Astrocyte of the spinal cord (primary cell): ENCODE measurements around the gene DYNAP.

Experiments
- DNase-seq: peaks from one replicate; pipeline ENCODE4 v3.0.0; 2011; ENCODE audit warnings: low read depth, low spot score
- H3K4me3 ChIP-seq: 2 replicates; pipeline ENCODE4 v1.5.1; 2011; ENCODE audit warnings: low read depth, mild to moderate bottlenecking, low read length, moderate library complexity
- in situ Hi-C: cut with HindIII; loops from 2 replicates; pipeline ENCODE4 v1.10.0; 2017; ENCODE audit warnings: low sequenced_read_pairs
- TF ChIP-seq, protein P1 (sequence below): IDR thresholded peaks from 2 replicates; pipeline ENCODE4 v1.5.1; 2012; ENCODE audit warnings: low read depth, mild to moderate bottlenecking, low read length, inconsistent platforms

The DYNAP gene

DNA sequence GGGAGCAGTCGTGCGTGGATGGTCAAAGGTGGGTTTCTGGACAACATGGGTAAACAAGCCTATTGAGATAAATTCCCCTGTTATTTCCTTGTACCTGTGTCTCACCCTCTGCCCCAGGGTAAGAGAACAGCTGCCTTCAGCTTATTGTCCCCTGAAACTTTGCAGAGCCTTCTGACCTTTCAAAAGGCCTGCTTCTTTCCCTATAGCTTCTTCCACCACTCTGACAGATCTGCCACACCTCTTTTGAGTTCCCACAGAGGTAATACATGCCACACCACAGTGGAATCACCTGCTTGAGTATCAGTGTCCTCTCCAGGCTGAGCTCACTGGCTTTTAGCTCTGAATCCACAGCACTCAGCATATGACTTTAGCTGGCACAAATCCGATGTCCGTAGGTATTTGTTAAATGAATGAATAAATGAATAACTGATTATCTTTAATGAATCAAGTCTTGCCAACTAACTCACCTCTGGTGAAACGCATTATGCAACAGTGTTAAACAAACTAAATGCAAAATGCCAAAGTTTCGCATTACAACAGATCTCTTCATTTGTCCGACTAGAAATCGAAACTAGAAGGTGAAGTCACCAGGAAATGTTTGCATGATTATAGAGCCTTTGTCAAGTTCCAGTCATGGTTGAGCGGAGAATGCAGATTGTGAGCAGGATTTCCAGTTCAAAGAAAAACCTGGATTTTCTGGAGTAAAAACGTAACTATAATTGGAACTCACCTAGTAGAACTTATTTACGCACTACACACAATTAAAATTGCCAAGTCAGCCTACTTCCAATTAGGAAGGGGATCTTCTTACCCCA lies 16.4 kb downstream of the DYNAP start:
- peak; percentile 35 for DNase-seq
- TF ChIP-seq, protein P1, sequence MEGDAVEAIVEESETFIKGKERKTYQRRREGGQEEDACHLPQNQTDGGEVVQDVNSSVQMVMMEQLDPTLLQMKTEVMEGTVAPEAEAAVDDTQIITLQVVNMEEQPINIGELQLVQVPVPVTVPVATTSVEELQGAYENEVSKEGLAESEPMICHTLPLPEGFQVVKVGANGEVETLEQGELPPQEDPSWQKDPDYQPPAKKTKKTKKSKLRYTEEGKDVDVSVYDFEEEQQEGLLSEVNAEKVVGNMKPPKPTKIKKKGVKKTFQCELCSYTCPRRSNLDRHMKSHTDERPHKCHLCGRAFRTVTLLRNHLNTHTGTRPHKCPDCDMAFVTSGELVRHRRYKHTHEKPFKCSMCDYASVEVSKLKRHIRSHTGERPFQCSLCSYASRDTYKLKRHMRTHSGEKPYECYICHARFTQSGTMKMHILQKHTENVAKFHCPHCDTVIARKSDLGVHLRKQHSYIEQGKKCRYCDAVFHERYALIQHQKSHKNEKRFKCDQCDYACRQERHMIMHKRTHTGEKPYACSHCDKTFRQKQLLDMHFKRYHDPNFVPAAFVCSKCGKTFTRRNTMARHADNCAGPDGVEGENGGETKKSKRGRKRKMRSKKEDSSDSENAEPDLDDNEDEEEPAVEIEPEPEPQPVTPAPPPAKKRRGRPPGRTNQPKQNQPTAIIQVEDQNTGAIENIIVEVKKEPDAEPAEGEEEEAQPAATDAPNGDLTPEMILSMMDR: no peak
- peak overlapping the region; percentile 4 for H3K4me3 ChIP-seq
- in situ Hi-C loops: no loop called here

DNA sequence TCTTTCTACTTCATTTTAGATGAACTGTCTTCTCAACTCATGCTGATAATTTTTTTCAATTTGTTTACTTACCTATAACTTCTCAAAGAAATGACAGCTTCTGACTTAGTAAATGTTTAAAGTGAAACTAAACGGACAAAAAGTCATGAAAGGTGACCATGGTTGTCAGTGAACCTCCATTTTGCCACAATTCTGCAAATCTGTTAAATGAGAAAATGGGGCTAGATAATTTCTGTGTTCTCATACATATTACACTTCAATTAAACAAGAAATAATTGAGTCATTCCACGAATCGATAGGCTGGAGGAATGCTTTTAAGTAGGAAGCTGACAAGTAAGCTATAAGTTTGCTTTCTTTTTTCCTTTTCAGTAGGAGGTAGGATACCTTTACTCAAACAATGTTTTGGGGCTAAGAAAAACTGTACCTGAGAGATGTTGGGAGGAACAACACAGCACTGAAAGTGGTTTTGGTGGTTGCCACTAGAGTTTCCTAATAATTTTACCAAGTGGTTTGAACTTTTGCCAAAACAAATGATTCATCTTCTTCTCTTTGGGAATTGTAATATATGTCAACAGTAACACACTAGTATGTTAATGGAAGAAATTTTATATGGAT lies 17.1 kb downstream of the DYNAP start:
- in situ Hi-C loops: no loop called here
- peak; percentile 35 for DNase-seq
- TF ChIP-seq, protein P1: no peak
- no peak overlapping the region for H3K4me3 ChIP-seq

DNA sequence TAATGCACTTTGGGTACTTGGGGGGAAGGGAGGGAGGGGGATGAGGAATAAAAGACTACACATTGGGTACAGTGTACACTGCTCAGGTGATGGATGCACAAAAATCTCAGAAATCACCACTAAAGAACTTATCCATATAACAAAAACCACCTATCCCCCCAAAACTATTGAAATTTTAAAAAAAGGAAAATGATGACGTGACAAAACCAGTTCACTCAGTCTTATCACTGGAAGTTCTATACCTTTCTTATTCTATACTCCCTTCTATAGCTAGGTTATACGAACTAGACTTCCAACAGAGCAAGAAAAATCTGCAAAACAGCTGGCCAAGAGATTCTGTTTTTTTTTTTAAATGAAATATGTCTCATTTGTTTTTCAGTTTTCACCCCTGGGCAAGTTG lies 20.8 kb downstream of the DYNAP start:
- DNase-seq: no peak
- TF ChIP-seq, protein P1: no peak
- in situ Hi-C loops: no loop called here

DNA sequence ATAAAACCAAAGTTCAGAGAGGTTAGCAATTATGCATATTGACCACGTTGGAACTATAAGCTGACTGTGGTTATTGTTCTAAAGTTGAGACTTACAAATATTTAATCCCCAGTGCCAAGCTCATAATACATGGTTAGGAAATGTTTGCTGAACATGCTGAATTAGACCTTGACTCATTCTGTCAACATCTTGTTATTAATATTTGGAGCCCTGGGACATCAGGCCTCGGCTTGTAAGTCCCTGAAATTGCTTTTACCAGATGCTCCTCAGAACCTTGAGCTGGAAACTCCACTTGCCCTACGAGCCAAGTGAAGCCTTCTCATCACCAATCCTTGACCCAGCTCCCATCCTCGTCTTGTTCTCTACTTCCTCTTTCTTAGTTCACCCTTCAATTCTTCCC lies 21.2 kb downstream of the DYNAP start:
- peak; percentile 43 for DNase-seq
- TF ChIP-seq, protein P1: no peak
- H3K4me3 ChIP-seq: no peak overlapping the region
- in situ Hi-C loops: no loop called here

More for the DNA sequence above, 20.8 kb downstream of the DYNAP start:
- no peak overlapping the region for H3K4me3 ChIP-seq

DNA sequence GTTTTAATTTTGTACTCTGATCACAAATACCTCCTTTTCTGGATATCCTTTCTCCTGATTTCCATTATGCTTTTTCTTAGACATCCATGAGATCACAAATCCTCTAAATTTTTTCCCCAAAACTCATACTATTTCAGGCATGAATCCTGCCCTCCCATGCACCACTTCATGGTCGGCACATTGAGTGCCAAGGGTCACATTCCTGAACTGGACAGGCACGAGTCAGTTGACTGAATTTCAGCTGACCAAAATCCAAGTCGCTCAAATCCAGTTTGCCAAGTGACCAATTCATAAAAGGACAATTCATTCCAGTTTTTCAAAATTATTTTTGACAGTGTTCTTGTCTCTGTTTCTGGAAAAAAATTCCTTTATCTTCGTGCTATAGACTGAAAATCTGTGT lies 22.1 kb downstream of the DYNAP start:
- DNase-seq: no peak
- TF ChIP-seq, protein P1: no peak
- no peak overlapping the region for H3K4me3 ChIP-seq
- in situ Hi-C loops: no loop called here

DNA sequence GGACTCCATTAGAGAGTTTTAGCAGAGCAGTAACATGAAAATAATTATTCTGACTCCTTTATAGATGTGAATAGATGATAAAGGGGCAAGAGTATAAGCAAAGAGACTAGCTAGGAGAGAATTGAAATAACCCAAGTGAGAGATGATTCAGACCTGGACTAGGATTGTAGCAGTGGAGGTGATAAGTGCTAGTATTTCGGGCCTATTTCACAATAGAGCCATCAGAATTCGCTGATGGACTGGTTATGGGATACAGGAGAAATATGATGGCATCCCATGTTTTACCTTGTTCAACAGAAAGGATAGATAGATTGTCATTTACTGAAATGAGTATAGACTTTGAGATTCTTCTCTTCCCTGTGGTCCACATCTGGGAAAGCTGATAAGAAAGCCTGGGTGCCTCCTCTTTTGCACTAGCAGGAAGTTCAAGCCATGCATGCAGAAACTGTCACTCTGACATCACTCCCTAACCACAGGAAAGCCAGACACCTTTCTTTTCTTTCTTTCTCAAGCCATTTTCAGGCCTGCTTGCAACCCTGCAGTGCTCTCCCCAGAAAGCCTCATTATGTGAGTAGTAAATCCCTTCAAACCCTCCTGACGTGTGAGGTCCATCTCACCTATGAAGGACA lies 25.3 kb downstream of the DYNAP start:
- in situ Hi-C loops: no loop called here
- TF ChIP-seq, protein P1: no peak
- no peak overlapping the region for H3K4me3 ChIP-seq
- no peak for DNase-seq
